Tibial artery (tissue), 4 donors: Measurements from ENCODE around the gene ANO7.

Source experiments
- DNase-seq, 2 donors: peaks; one replicate each; pipeline ENCODE4 v3.0.0-alpha.2; 2019
- H3K27ac ChIP-seq, 2 donors: fragments of 200-600 bp; sonication (generic) in 1 of 2; 1 replicate in 1 of 2; 2 replicates in 1 of 2; pipeline ENCODE4 v1.5.1; 2018 to 2019; ENCODE audit warnings: mild to moderate bottlenecking in 1 of 2
- H3K27me3 ChIP-seq, 2 donors: fragments of 200-600 bp; sonication (generic) in 1 of 2; one replicate each; pipeline versions ENCODE4 v1.5.1 to v1.6.0; 2016 to 2019
- H3K36me3 ChIP-seq, 3 donors: fragments of 200-600 bp; sonication (generic) in 2 of 3; one replicate each; pipeline ENCODE4 v1.5.1; 2016 to 2019; ENCODE audit warnings: mild to moderate bottlenecking in 2 of 3
- H3K4me1 ChIP-seq, 4 donors: fragments of 200-600 bp; sonication (generic) in 2 of 4; 1 replicate in 3 of 4; 2 replicates in 1 of 4; pipeline ENCODE4 v1.5.1; 2016 to 2019
- H3K4me3 ChIP-seq, 2 donors: fragments of 200-600 bp; sonication (generic) in 1 of 2; 1 replicate in 1 of 2; 2 replicates in 1 of 2; pipeline ENCODE4 v1.5.1; 2018 to 2019; ENCODE audit warnings: mild to moderate bottlenecking in 2 of 2
- H3K9me3 ChIP-seq, 3 donors: fragments of 200-600 bp; sonication (generic) in 1 of 3; one replicate each; pipeline ENCODE4 v1.5.1; 2016 to 2019
- intact Hi-C: fragments of 100-400 bp; cut with DNase I; formaldehyde crosslinking; loops from one replicate; pipeline ENCODE4 v1.15.0; 2023; ENCODE audit warnings: low total_unique reads
- TF ChIP-seq, protein P1 (sequence below), 2 experiments: fragments of 200-600 bp in 1 of 2; fragments of 450-650 bp in 1 of 2; IDR thresholded peaks; one replicate each; pipeline ENCODE4 v1.5.1; 2017 to 2019; ENCODE audit warnings: antibody characterized with exemption in 2 of 2, mild to moderate bottlenecking in 1 of 2, moderate library complexity in 1 of 2

Gene ANO7

DNA sequence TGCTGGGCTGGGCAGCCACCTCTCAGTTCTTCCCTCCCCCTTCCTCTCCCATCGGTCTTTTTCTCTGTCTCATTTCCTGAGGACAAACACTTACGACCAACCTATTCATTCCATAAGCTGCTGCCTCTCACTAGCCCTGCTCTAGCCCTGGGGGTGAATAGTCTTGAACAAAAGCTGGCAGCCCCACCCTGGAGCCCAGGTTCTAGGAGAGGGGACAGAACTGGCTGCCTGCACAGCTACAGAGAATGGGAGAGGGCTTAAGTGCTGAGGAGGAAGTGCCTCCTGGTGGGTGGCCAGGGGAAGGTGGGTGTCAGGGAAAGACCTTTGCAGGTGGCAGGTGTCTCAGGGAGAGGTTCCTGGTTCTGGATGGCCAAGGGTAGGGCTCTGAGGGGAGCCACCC lies 22.8 kb downstream of the ANO7 start:
- Histone ChIP-seq H3K36me3 (no peaks in the 10 kb centered on the region), H3K4me1 (no peaks in the 10 kb centered on the region), H3K27ac (no peak overlapping the region), H3K4me3 (no peak overlapping the region), H3K27me3 (no peaks in the 10 kb centered on the region), H3K9me3 (no peaks in the 10 kb centered on the region)
- intact Hi-C loops, result loop anchor here (10.0 kb wide), 1 partner anchor 106 kb away; the partner anchor contains the start of gene MTERF4
- no peak for DNase-seq
- TF ChIP-seq, protein P1, sequence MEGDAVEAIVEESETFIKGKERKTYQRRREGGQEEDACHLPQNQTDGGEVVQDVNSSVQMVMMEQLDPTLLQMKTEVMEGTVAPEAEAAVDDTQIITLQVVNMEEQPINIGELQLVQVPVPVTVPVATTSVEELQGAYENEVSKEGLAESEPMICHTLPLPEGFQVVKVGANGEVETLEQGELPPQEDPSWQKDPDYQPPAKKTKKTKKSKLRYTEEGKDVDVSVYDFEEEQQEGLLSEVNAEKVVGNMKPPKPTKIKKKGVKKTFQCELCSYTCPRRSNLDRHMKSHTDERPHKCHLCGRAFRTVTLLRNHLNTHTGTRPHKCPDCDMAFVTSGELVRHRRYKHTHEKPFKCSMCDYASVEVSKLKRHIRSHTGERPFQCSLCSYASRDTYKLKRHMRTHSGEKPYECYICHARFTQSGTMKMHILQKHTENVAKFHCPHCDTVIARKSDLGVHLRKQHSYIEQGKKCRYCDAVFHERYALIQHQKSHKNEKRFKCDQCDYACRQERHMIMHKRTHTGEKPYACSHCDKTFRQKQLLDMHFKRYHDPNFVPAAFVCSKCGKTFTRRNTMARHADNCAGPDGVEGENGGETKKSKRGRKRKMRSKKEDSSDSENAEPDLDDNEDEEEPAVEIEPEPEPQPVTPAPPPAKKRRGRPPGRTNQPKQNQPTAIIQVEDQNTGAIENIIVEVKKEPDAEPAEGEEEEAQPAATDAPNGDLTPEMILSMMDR (IDR thresholded peaks at IDR 0.05), result no peak

DNA sequence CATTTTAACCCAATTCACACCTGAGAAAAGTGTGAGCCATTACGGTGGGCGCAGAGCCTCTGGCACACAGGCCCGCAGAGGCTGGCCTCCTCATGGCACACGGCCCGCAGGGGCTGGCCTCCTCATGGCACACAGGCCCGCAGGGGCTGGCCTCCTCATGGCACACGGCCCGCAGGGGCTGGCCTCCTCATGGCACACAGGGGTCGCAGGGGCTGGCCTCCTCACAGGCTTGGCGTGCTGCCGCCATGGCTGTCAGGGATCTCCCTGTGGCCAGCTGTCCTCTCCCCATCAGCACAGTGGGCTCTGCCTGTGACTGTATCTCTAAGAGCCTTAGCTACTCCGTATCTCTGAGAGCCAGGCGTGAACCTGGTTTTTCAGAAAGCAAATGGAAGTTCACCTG lies 24.6 kb downstream of the ANO7 start:
- no peaks in the 10 kb centered on the region for H3K36me3 ChIP-seq
- no peak overlapping the region for H3K27ac ChIP-seq
- intact Hi-C loops, result loop anchor here (10.0 kb wide), 1 partner anchor 108 kb away; the partner anchor contains the start of gene MTERF4
- no peak overlapping the region for H3K4me3 ChIP-seq
- no peak for DNase-seq
- H3K9me3 ChIP-seq, result no peaks in the 10 kb centered on the region
- no peaks in the 10 kb centered on the region for H3K27me3 ChIP-seq
- TF ChIP-seq, protein P1 (IDR thresholded peaks at IDR 0.05), result no peak
- H3K4me1 ChIP-seq, result peaks cover 0 to 7% (median 2%) of the 10 kb centered on the region in 4 donors

DNA sequence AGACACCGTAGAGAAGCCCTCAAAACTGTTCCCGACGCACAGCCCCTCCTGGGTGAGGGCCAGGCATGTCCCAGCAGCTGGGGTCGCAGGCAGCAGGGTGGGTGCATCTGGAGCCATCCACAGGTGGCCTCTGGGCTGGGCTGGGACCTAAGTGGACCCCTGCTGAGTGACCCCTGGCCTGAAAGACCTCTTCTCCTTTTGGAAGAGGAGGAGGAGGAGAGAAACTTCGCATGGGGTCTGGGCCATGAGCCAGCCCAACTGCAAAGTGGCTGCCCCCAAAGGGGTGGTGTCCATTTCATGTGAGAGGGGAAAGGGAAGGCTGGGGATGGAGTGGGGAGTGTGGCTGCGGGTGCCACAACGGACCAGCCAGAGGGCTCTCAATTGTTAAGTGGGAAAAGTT lies 25.1 kb downstream of the ANO7 start:
- TF ChIP-seq, protein P1 (IDR thresholded peaks at IDR 0.05), result no peak
- peaks cover 0 to 12% (median 8%) of the 10 kb centered on the region in 4 donors for H3K4me1 ChIP-seq
- H3K36me3 ChIP-seq, result no peaks in the 10 kb centered on the region
- intact Hi-C loops, result loop anchor here (10.0 kb wide), 1 partner anchor 109 kb away; the partner anchor contains the start of gene MTERF4
- no peak overlapping the region for H3K4me3 ChIP-seq
- H3K27ac ChIP-seq, result no peak overlapping the region
- no peaks in the 10 kb centered on the region for H3K9me3 ChIP-seq
- no peaks in the 10 kb centered on the region for H3K27me3 ChIP-seq
- no peak for DNase-seq

DNA sequence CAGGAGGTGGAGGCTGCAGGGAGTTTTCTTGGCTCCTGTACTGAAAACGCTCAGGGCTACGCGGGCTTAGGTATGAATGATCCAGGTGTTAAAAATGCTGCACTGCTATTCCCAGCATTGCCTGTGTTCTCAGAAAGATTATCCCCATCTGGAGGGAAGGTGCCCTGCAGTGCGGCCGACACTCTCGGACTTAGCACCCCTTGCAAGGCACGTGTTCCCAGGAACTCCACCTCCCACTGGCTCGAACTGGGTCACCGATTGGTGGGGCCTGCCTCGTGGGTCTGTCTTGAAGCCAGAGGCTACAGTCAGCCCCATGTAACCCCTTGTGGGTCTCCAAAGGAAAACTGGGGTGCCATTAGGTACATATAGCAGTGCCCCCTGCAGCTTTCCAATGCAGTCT lies 25.7 kb downstream of the ANO7 start:
- no peak for DNase-seq
- Histone ChIP-seq H3K36me3 (no peaks in the 10 kb centered on the region), H3K9me3 (no peaks in the 10 kb centered on the region), H3K27me3 (no peaks in the 10 kb centered on the region), H3K4me1 (peaks cover 0 to 17% (median 13%) of the 10 kb centered on the region in 4 donors), H3K4me3 (no peak overlapping the region), H3K27ac (no peak overlapping the region)
- TF ChIP-seq, protein P1 (IDR thresholded peaks at IDR 0.05), result no peak
- intact Hi-C loops, result loop anchor here (10.0 kb wide), 1 partner anchor 109 kb away; the partner anchor contains the start of gene MTERF4

DNA sequence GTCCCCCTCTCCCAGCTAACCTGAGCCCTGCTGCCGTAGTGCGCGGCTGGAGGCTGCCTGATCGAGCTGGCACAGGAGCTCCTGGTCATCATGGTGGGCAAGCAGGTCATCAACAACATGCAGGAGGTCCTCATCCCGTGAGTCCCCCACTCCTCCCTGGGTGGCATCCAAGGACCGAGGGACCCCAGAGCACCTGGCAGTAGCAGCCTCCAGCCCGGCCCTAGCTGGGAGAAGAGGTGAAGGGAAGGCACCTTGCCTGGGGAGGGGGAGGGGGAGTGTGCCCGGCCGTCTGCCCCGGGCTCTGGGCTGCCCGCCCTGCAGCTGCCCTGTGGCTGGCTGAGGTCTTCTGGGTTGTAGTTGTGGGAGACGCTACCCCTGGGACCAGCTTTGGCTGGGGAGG lies 26.3 kb downstream of the ANO7 start:
- Histone ChIP-seq H3K4me1 (peaks cover 0 to 17% (median 13%) of the 10 kb centered on the region in 4 donors), H3K4me3 (no peak overlapping the region), H3K36me3 (no peaks in the 10 kb centered on the region), H3K27ac (no peak overlapping the region), H3K9me3 (no peaks in the 10 kb centered on the region), H3K27me3 (no peaks in the 10 kb centered on the region)
- TF ChIP-seq, protein P1 (IDR thresholded peaks at IDR 0.05), result no peak
- intact Hi-C loops, result loop anchor here (10.0 kb wide), 1 partner anchor 110 kb away; the partner anchor contains the start of gene MTERF4
- DNase-seq, result no peak
